ENCODE measurements around the gene GPHN. TPM values are rescaled to one million over a fixed set of nuclear protein-coding genes. Genes with fewer than 3 reads are reported as not detected.

GPHN gene
- total and polyA plus RNA-seq, 2 of the 4 experiments (the other 2 are of a cell fraction): 8.0 to 8.1 TPM

- Histone ChIP-seq H3K23ac (ENCODE audit: low read depth, low read length) (no peak overlapping the region), H2BK5ac (ENCODE audit: low read depth, low read length, poor library complexity, severe bottlenecking) (no peak overlapping the region), H3K27me3 (ENCODE audit: control insufficient read depth, insufficient read depth, low read length) (no peaks in the 10 kb centered on the region), H4K20me1 (ENCODE audit: insufficient read depth, low read length) (no peaks in the 10 kb centered on the region), H3K56ac (ENCODE audit: extremely low read depth, insufficient read depth, low read length) (no peak overlapping the region), H3K4ac (ENCODE audit: low read depth, low read length) (no peak overlapping the region), H3K14ac (replicated peaks; ENCODE audit: low read depth, low read length) (no peak overlapping the region), H3K79me1 (ENCODE audit: low read depth in 1 of 2, low read length in 2 of 2) (no peaks in the 10 kb centered on the region), H3K4me1 (ENCODE audit: control insufficient read depth, insufficient read depth, low read length) (peaks cover 11% of the 10 kb centered on the region), H3K18ac (ENCODE audit: low read depth, low read length) (no peak overlapping the region), H4K8ac (ENCODE audit: low read depth in 2 of 2, low read length in 2 of 2) (no peak overlapping the region), H2BK120ac (ENCODE audit: low read depth, low read length) (no peak overlapping the region), H3K9me3 (ENCODE audit: control insufficient read depth, insufficient read depth, low read length) (no peaks in the 10 kb centered on the region), H3K4me2 (ENCODE audit: low read depth, low read length) (no peak overlapping the region), H3K36me3 (ENCODE audit: control insufficient read depth, insufficient read depth, low read length) (no peaks in the 10 kb centered on the region), H2AK9ac (replicated peaks; ENCODE audit: low read depth, low read length, poor library complexity) (no peak overlapping the region), H3K4me3 (ENCODE audit: insufficient read depth, low read depth, low read length) (no peak overlapping the region), H3K9ac (ENCODE audit: low read depth, low read length) (no peak overlapping the region), H2BK15ac (ENCODE audit: low read depth, low read length) (no peak overlapping the region; the same call in 2 of the 3 replicates), H3K27ac (ENCODE audit: insufficient read depth, low read length) (no peak overlapping the region), H4K5ac (ENCODE audit: low read depth, low read length) (no peak overlapping the region), H2BK20ac (ENCODE audit: low read depth, low read length) (no peak overlapping the region), H3K9me1 (ENCODE audit: insufficient read depth, low read length) (peaks cover 14% of the 10 kb centered on the region), H2AFZ (replicated peaks; ENCODE audit: low read length, poor library complexity) (no peak overlapping the region), H4K91ac (ENCODE audit: insufficient read depth, low read depth, low read length) (no peak overlapping the region), H2AK5ac (ENCODE audit: low read depth, low read length) (no peak overlapping the region)
- no TSS peak for BruUV-seq (replicated peaks)
- TF ChIP-seq BHLHE40 (IDR thresholded peaks at IDR 0.05; ENCODE audit: low read depth, low read length) (no peak), USF2 (IDR thresholded peaks at IDR 0.05; ENCODE audit: low read depth, low read length) (no peak), SMC3 (IDR thresholded peaks at IDR 0.05; ENCODE audit: low read depth, low read length) (no peak), RCOR1 (IDR thresholded peaks at IDR 0.05; ENCODE audit: insufficient replicate concordance, low read length) (no peak), NFE2L2 (IDR thresholded peaks at IDR 0.05; ENCODE audit: low read depth, low read length) (no peak), POLR2A (IDR thresholded peaks at IDR 0.05; ENCODE audit: low read depth, low read length) (no peak), MXI1 (IDR thresholded peaks at IDR 0.05; ENCODE audit: borderline replicate concordance, low read depth, low read length) (no peak)
- ChIA-PET POLR2A (ENCODE audit: unreplicated experiment) (no interaction called here), CTCF (interaction anchor here (1.1 kb wide), 1 partner anchor 15 kb away, joined by 3 read pairs; no protein-coding TSS in a partner anchor)
- dilution Hi-C loops (cut with HindIII; ENCODE audit: low sequenced_read_pairs, unreplicated experiment): no loop called here
- in situ Hi-C loops (cut with MboI; ENCODE audit: low sequenced_read_pairs): no loop called here
- DNase-seq: no peak
- intact Hi-C loops (cut with micrococcal nuclease): no loop called here
- 100% methylated on average over 2 of the region's 4 CpGs; no CpG with 5 or more reads in 1 of the 2 experiments for WGBS, 2 experiments (ENCODE audit: extremely low coverage in 2 of 2, insufficient read length in 1 of 2)
- no peak for ATAC-seq (ENCODE audit: low read depth)
These were observed 680.4 kb downstream of the GPHN start for GRCh38 chr14:67188326-67188725.
